Erythroblast (primary cell): ENCODE data around the gene NFKB2.

ENCODE experiments used
- GATA1 ChIP-seq: IDR thresholded peaks from 2 replicates; pipeline ENCODE4 v1.6.1; 2011; ENCODE audit warnings: low read depth, mild to moderate bottlenecking, control low read depth, low read length, moderate library complexity
- POLR2A ChIP-seq: IDR thresholded peaks from 2 replicates; pipeline ENCODE4 v1.6.1; 2011; ENCODE audit warnings: mild to moderate bottlenecking, low read length

DNA sequence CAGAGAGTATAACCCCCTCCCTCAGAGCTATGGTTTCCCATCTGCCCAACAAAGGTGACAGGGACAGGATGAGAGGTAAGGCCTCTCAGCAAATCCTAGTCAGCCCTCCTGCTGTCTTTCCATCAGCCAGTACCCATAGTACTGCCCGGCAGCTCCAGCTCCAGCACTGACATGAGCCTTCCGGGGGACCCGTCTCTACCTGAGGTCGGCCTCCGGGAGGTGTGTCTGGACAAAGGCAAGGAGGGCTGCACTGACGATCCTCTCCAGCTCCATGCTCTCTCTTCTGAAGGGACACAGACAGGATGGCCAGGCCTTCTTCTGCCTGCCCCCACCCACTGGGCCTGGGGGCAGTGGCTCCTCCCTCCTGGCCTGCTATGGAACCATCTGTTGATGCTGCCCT is 29.4 kb downstream of the NFKB2 start:
- no peak for TF ChIP-seq POLR2A
- TF ChIP-seq GATA1, result no peak
